DOHH2 (cell line): Measurements from ENCODE around the gene LPIN1.

Source experiments
- EZH2phosphoT487 ChIP-seq: fragments of 200-600 bp; sonication (generic); IDR thresholded peaks from 2 replicates; pipeline ENCODE4 v1.6.1; 2017; ENCODE audit warnings: borderline replicate concordance, mild to moderate bottlenecking, antibody characterized with exemption, low read length, moderate library complexity, mixed read lengths
- TF ChIP-seq, protein P1 (sequence below): fragments of 200-600 bp; sonication (generic); IDR thresholded peaks from one replicate; pipeline ENCODE4 v1.5.1; 2014; ENCODE audit warnings: antibody characterized with exemption, mild to moderate bottlenecking, low read depth, low read length; ENCODE audit not compliant: poor library complexity, severe bottlenecking

- TF ChIP-seq, protein P1, sequence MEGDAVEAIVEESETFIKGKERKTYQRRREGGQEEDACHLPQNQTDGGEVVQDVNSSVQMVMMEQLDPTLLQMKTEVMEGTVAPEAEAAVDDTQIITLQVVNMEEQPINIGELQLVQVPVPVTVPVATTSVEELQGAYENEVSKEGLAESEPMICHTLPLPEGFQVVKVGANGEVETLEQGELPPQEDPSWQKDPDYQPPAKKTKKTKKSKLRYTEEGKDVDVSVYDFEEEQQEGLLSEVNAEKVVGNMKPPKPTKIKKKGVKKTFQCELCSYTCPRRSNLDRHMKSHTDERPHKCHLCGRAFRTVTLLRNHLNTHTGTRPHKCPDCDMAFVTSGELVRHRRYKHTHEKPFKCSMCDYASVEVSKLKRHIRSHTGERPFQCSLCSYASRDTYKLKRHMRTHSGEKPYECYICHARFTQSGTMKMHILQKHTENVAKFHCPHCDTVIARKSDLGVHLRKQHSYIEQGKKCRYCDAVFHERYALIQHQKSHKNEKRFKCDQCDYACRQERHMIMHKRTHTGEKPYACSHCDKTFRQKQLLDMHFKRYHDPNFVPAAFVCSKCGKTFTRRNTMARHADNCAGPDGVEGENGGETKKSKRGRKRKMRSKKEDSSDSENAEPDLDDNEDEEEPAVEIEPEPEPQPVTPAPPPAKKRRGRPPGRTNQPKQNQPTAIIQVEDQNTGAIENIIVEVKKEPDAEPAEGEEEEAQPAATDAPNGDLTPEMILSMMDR: no peak
- no peak for TF ChIP-seq EZH2phosphoT487
These were observed 108.8 kb downstream of the LPIN1 start for GRCh38 chr2:11855064-11855760.
